Activated CD8-positive, alpha-beta memory T cell treated with anti-CD3 and anti-CD28 coated beads, Interleukin-2, amount 50 U/mL, for 1 hour (primary cell): ENCODE data around the gene PLIN1.
A peak's percentile ranks its signal among the peaks of the same experiment; 100 is the strongest.
"Not testable (repeated sequence)": the region's sequence is repeated elsewhere in the genome, so short reads cannot be mapped to it uniquely, and the experiment has no call there.

Experiments used
- DNase-seq: peaks from one replicate; pipeline ENCODE4 v3.0.0-alpha.2; 2020; ENCODE audit errors: extremely low read depth

PLIN1 gene

GRCh38 chr15:89679212-89679611, at the start of gene PLIN1:
Gene PLIN1, minus strand, starts transcription at chr15:89679367. Its CDS starts 1,878 bp downstream, at chr15:89677489.
- DNase-seq = no peak

- no peak for DNase-seq
Observed at GRCh38 chr15:89728254-89728653, 49.1 kb upstream of the PLIN1 start.

- DNase-seq = no peak
Observed at GRCh38 chr15:89725064-89725463, 45.9 kb upstream of the PLIN1 start.

GRCh38 chr15:89724621-89725020, 45.5 kb upstream of the PLIN1 start:
- DNase-seq = no peak

- no peak for DNase-seq
Observed at GRCh38 chr15:89723031-89723430, 43.9 kb upstream of the PLIN1 start.

- DNase-seq = no peak
Observed at GRCh38 chr15:89714775-89715174, 35.6 kb upstream of the PLIN1 start.

GRCh38 chr15:89707577-89707976, 28.4 kb upstream of the PLIN1 start:
- no peak for DNase-seq

GRCh38 chr15:89704411-89704810, 25.2 kb upstream of the PLIN1 start:
- DNase-seq = no peak

GRCh38 chr15:89695198-89695597, 16.0 kb upstream of the PLIN1 start:
- DNase-seq = no peak

GRCh38 chr15:89693696-89694095, 14.5 kb upstream of the PLIN1 start:
- no peak for DNase-seq

- no peak for DNase-seq
Observed at GRCh38 chr15:89693091-89693490, 13.9 kb upstream of the PLIN1 start.

GRCh38 chr15:89690276-89691218, 11.4 kb upstream of the PLIN1 start, which contains the start of the genes PEX11A and WDR93:
Gene PEX11A, minus strand, starts transcription at chr15:89690754. Its CDS starts 122 bp downstream, at chr15:89690632.
Gene WDR93, plus strand, starts transcription at chr15:89690811. Its CDS starts 10,936 bp downstream, at chr15:89701747.
- DNase-seq = peak; percentile 25

- not testable (repeated sequence) for DNase-seq
Observed at GRCh38 chr15:89689930-89690275, 10.7 kb upstream of the PLIN1 start.

- DNase-seq = no peak
Observed at GRCh38 chr15:89686522-89686921, 7.4 kb upstream of the PLIN1 start.

GRCh38 chr15:89685995-89686394, 6.8 kb upstream of the PLIN1 start:
- DNase-seq = no peak

- DNase-seq = no peak
Observed at GRCh38 chr15:89681146-89681545, 2.0 kb upstream of the PLIN1 start.

- no peak for DNase-seq
Observed at GRCh38 chr15:89680282-89680873, 1.2 kb upstream of the PLIN1 start.

- no peak for DNase-seq
Observed at GRCh38 chr15:89677381-89677780, 1.8 kb downstream of the PLIN1 start.

GRCh38 chr15:89675606-89676005, 3.6 kb downstream of the PLIN1 start:
- DNase-seq = no peak

- no peak for DNase-seq
Observed at GRCh38 chr15:89674526-89674925, 4.6 kb downstream of the PLIN1 start.

GRCh38 chr15:89673165-89673512, 6.0 kb downstream of the PLIN1 start:
- no peak for DNase-seq

- DNase-seq = no peak
Observed at GRCh38 chr15:89672221-89673164, 6.7 kb downstream of the PLIN1 start.
